Right ventricle myocardium inferior (tissue), 1 donor: Measurements from ENCODE around the gene NARS2. TPM values are rescaled to one million over a fixed set of nuclear protein-coding genes. Genes with fewer than 3 reads are reported as not detected.
"Not testable (repeated sequence)": the region's sequence is repeated elsewhere in the genome, so short reads cannot be mapped to it uniquely, and the experiment has no call there.

ENCODE experiments used
- ATAC-seq: fragments of 200-7000 bp; cut with Tn5 transposase; one replicate; pipeline ENCODE4 v1.9.1; 2020; ENCODE audit warnings: mild to moderate bottlenecking, moderate library complexity
- DNase-seq: peaks from one replicate; pipeline ENCODE4 v3.0.0; 2021; ENCODE audit errors: missing footprints
- intact Hi-C: fragments of 100-400 bp; cut with DNase I; formaldehyde crosslinking; loops from one replicate; pipeline ENCODE4 v1.11.0; 2022
- long read RNA-seq: library from polyadenylated mRNA; unstranded; transcript quantifications from one replicate; pipeline ENCODE4 v2.0.0, GENCODE V29; 2021
- total RNA-seq: library from RNA; stranded (reverse); fragmentation: NEBNext Ultra II Directional; extraction: Animal tissue kit (Norgen Biotek cat#: 25700); gene quantifications from one replicate; pipeline ENCODE4 v1.2.1, GENCODE V29; 2021
- donor health status: DM: no; HTN: yes; CAD: no; lungs with severe emphysema.

NARS2 gene, protein sequence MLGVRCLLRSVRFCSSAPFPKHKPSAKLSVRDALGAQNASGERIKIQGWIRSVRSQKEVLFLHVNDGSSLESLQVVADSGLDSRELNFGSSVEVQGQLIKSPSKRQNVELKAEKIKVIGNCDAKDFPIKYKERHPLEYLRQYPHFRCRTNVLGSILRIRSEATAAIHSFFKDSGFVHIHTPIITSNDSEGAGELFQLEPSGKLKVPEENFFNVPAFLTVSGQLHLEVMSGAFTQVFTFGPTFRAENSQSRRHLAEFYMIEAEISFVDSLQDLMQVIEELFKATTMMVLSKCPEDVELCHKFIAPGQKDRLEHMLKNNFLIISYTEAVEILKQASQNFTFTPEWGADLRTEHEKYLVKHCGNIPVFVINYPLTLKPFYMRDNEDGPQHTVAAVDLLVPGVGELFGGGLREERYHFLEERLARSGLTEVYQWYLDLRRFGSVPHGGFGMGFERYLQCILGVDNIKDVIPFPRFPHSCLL
- 15.6 TPM for total RNA-seq
- long read RNA-seq, transcript NARS2-201 (14 exons, 2,519 nt), result major isoform, 17 of 22 reads
- long read RNA-seq, partial matches to known transcripts, result 0 of 22 reads
- long read RNA-seq, other reads (novel, unspliced or antisense), result 5 of 22 reads

DNA sequence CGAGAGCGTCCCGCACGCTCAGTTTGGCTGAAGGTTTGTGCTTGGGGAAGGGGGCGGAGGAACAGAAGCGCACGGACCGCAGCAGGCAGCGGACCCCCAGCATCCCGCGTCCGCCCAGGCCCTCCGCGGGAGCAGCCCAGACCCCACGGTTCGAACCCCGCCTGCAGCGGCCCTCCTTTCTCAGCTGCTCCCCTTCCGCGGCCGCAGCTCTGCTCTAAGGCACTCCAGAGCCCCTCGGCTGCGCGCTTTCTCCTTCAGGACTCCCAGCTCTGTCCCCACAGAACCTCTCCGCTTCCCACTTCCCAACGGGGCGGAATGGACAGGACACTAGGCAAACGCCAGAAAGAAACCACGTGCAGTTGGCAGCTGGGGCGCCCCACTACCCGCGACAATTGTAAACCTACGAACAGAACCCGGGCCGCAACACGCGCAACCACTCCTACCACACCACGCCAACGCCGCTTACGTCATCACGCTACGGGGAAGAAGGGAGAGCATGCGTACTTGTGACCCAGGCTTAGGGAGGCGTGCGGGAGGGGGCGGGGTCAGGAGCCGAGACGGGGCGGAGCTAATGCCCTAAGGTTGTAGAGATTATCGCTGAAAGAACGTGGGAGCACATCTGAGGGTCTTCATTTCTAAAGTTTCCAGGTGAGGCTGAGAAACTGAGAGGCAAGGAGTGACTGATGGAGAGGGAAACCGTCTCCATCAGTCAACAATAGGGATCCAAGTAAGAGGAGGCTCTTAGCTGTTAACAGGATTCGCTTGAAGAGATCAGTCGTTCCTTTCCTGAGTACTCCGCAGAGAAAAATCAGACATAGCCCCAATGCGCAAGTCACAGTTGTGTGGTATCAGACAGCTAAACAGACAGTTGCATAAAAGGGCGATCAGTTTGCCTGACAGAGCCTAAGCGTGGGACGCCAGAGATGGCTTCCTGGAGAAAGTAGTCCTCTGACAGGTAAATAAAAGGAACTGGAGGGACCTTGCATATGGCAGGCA is at the start of gene NARS2:
Gene NARS2 (minus strand): TSS at position 479 of the 996 bp plus-strand sequence. CDS start 376 bp downstream, at position 103.
- intact Hi-C loops, result loop anchor here (10.0 kb wide), 1 partner anchor 410 kb away; no protein-coding TSS in a partner anchor

DNA sequence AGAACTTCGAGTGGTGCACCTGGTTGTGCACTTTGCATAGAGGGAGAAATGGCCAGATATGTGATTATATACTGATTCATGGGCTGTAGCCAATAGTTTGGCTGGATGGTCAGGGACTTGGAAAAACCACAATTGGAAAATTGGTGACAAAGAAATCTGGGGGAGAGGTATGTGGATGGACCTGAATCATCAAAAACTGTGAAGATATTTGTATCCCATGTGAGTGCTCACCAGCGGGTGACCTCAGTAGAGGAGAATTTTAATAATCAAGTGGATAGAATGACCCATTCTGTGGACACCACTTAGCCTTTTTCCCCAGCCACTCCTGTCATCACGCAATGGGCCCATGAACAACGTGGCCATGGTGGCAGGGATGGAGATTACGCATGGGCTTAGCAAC is 48.0 kb upstream of the NARS2 start:
- intact Hi-C loops, result no loop called here
- no peak for ATAC-seq

More for the DNA sequence above, at the start of gene NARS2:
- DNase-seq (peak; percentile 99), ATAC-seq (peak; percentile 100)

DNA sequence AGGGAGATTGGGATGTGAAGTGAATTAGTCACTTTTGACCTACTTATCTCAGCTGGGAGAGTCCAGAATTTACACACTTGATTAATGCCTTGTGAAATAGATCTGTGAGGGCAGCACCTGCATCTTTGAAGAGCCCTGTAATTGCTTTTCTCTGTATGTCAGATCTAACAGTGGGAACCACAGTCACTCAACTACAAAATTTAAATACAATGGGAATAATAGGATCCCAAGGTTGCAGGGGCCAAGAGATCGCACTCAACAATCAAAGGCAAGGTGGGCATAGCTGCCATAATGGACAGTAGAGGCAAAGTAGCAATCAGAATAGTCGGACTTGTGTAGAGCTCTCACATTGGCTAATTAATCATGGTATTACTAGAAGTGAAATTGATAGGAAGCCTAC is 45.5 kb upstream of the NARS2 start:
- DNase-seq, result no peak

More for the DNA sequence above, 48.0 kb upstream of the NARS2 start:
- no peak for DNase-seq

DNA sequence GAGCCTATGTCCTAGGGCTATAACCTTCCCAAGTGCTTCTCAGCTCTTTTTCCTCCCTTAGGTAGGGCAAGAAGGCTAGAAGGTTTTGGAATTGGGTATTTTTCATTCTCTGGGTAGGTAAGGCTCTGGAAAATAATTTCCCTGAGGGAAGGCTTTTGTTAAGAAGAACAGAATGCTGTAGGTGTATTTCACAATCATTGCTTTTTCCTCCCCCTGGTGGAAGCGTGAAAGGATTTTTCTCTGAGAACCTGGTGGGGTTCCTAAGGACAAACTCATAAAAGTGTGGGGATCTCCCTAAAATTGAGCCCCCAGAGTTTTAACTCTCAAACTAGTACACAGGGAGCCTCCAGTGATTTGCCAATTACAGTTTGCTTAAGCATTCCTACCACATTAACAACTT is 41.1 kb upstream of the NARS2 start:
- DNase-seq (no peak), ATAC-seq (no peak)
- intact Hi-C loops, result no loop called here

More for the DNA sequence above, 45.5 kb upstream of the NARS2 start:
- intact Hi-C loops, result no loop called here
- no peak for ATAC-seq

DNA sequence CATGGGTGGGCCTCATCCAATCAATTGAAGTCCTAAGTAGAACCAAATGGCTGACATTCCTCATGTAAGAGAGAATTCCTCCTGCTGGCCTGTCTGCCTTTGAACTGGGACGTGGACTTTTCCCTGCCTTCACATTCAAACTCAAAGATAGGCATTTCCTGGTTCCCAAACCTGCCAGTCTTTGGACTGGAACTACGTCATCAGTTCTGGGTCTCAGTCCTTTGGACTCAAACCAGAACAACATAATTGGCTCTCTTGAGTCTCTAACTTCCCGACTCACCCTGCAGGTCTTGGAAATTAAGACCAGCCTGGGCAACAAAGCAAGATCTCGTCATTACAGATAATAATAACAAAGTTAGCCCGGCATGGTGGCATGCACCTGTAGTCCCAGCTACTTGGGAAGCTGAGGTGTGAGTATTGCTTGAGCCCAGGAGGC is 38.7 kb upstream of the NARS2 start:
- intact Hi-C loops, result no loop called here
- DNase-seq, result no peak
- no peak for ATAC-seq

DNA sequence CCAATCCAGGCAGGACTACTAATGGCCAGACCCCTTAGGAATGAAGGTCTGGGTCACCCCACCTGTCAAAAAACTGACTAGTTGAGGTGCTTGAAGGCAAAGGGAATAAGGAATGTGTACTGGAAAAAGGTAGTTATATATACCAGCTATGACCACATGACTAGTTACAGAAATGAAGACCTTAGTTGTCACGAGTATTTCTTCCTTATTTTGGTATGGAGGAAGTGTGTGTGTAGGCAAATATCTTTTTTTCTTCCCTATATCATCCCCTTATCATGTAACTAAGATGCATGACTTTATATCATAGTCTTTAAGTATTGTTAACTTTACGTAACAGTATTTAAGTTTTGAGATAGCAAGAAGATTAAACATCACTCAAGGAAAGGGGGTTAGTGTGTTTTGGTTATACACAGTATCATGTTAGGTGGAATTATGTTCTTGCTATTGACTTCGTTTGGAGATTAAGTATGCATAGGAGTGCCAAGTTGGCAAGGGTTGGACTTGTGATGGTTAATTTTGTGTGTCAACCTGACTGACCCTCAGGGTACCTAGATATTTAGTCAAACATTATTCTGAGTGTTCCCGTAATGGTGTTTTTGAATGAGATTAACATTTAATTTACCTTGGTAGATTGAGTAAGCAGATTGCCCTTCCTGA is 38.2 kb upstream of the NARS2 start:
- ATAC-seq, result no peak
- DNase-seq, result no peak
- intact Hi-C loops, result no loop called here

DNA sequence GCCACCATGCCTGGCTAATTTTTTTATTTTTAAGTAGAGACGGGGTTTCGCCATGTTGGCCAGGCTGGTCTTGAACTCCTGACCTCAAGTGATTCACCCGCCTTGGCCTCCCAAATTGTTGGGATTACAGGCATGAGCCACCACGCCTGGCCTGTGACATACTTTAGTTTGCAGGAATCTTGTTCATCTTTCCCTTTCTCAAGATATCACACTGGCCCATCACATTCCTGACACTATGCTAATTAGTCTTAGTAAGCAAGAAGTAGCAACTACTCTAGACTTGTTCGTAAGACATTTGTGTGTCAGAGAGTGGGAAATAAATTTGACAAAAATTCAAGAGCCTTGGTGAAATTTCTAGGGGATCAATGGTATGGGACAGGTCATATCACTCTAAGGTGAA is 34.7 kb upstream of the NARS2 start:
- intact Hi-C loops, DNase-seq, ATAC-seq: not testable (repeated sequence)

DNA sequence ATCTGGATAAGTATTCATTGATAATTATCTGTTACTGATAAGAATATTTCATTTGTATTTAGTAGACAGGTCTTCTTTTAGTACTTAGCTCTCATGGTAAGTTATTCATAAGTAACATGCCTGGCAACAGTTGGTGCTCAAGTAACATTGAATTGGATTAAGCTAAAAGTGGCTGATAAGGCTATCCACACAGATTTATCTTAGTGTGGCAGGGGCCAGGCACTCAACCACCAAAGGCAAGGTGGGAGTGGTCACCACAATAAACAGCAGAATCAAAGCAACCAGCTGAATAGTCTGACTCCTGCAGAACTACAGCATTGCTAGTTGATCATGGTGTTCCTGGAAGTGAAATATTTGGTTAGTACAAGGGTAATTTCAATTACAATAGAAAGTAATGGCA is 33.0 kb upstream of the NARS2 start:
- DNase-seq, result no peak
- intact Hi-C loops, result no loop called here
- no peak for ATAC-seq

DNA sequence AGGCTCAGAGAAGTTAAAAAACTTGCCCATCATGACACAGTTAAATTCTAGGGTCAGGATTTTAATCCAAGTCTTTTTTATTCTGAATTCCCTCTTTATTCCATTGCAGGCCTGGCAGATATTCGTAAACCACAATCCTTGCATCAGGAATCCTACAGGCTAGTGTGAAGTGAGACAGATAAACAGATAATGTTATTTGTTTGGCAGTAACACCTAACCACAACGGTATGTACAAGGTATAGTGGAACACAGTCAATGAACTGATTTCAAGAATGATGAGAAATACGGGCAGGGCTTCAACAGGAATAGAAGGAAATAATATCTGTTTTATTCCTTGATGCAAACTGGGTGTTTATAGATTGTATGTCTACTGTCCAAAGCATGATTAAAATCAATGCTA is 32.0 kb upstream of the NARS2 start:
- intact Hi-C loops, result no loop called here
- no peak for ATAC-seq

DNA sequence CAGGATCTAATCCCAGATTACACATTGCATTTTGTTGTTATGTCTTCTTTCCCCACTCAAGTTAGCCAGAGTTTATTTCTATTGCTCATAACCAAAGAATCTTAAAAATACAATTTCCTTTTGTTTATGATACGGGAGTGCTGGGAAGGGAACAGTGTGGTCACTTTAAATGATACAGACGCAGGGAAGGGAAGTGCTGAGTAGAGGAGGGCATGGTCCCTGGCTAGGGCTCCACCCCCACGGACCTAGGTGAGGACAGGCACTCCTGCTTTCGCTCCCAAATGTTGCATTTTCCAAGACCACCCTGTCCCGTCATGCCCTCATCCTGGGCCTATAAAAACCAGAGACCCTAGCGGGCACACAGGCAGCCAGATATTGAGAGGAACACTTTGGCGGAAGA is 30.6 kb upstream of the NARS2 start:
- ATAC-seq, result no peak
- intact Hi-C loops, result no loop called here
- no peak for DNase-seq

More for the DNA sequence above, 32.0 kb upstream of the NARS2 start:
- DNase-seq, result no peak

DNA sequence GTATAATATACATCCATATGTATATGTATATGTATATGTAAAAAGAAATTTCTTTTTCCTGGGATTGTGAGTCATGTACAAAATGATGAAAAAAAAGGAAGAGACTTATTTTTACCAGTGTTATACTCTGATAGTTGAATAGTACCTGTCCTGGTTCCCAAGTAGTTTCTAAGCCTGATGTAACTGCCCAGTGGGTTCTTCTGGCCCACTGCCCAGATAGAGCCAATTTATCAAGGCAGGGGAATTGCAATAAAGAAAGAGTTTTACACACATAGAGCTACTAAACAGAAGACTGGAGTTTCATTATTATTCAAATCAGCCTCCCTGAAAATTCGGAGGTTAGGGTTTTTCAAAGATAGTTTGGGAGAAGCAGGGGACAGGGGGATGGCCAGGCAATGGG is 29.1 kb upstream of the NARS2 start:
- ATAC-seq (no peak), DNase-seq (no peak)
- intact Hi-C loops, result no loop called here

DNA sequence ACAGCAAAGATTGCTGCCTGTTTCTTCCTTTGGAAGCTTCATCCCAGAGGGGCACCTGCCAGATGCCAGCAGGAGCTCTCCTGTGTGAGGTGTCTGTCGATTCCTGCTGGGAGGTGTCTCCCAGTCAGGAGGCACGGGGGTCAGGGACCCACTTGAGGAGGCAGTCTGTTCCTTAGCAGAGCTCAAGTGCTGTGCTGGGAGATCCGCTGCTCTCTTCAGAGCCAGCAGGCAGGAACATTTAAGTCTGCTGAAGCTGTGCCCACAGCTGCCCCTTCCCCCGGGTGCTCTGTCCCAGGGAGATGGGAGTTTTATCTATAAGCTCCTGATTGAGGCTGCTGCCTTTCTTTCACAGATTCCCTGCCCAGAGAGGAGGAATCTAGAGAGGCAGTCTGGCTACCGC is 28.1 kb upstream of the NARS2 start:
- DNase-seq, ATAC-seq, intact Hi-C loops: not testable (repeated sequence)

DNA sequence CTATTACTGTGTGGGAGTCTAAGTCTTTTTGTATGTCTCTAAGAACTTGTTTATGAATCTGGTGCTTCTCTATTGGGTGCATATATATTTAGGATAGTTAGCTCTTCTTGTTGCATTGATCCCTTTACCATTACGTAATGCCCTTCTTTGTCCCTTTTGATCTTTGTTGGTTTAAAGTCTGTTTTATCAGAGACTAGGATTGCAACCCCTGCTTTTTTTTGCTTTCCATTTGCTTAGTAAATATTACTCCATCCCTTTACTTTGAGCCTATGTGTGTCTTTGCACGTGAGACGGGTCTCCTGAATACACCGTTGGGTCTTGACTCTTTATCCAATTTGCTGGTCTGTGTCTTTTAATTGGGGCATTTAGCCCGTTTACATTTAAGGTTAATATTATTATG is 26.4 kb upstream of the NARS2 start:
- intact Hi-C loops, DNase-seq, ATAC-seq: not testable (repeated sequence)

DNA sequence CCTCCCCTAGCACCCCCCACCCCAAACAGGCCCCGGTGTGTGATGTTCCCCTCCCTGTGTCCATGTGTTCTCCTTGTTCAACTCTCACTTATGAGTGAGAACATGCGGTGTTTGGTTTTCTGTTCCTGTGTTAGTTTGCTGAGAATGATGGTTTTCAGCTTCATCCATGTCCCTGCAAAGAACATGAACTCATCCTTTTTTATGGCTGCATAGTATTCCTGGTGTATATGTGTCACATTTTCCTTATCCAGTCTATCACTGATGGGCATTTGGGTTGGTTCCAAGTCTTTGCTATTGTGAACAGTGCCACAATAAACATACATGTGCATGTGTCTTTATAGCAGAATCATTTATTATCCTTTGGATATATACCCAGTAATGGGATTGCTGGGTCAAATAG is 22.9 kb upstream of the NARS2 start:
- DNase-seq, intact Hi-C loops, ATAC-seq: not testable (repeated sequence)

DNA sequence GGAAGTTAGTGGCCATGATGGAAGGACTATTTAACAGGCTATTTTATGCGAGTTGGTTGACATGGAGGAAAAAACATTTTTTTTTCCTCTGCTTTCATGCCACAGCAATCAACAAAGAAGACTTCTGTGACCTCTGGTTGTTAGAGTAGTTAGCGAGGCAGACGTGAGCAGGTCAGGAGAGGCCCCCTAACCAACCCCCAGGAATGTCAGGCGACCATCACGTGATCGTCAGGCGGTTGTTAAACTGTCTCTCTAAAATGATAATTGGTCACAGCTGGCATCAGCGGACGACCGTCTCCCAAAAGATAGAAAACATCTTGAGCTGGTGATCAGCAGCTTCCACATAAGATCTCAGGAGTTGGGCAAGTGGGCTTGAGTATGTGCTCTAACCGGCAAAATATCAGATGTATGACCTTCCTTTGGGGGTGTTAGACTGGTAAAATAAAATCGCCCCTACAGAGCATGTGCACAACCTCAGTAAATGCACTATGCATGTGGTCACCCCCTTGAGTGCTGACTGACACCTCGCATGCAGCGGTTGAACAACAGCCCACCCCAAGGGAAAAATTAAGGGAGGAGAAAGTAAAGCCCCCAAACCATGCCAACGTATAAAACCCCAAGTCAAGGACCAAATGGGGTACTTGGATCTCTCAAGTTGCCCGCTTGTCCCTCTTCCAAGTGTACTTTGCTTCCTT is 20.9 kb upstream of the NARS2 start:
- DNase-seq (no peak), ATAC-seq (no peak)
- intact Hi-C loops, result no loop called here

DNA sequence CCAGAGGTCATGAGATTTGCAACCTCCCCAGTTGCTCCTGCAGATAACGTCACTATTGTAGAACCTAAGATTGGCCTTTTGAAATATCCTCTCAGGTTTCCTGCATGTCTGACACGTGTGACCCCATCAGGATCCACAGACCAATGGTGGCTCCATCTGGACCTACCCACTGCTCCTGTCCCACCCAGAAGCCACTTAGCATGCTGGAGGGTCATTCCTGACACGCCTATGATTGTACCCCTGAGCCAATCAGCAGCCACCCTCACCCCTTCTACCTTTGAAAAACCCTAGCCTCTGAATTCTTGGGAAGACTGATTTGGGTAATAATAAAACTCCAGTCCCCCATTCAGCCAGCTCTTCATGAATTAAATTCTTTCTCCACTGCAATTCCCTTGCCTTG is 20.1 kb upstream of the NARS2 start:
- intact Hi-C loops, result no loop called here
- DNase-seq (no peak), ATAC-seq (no peak)

DNA sequence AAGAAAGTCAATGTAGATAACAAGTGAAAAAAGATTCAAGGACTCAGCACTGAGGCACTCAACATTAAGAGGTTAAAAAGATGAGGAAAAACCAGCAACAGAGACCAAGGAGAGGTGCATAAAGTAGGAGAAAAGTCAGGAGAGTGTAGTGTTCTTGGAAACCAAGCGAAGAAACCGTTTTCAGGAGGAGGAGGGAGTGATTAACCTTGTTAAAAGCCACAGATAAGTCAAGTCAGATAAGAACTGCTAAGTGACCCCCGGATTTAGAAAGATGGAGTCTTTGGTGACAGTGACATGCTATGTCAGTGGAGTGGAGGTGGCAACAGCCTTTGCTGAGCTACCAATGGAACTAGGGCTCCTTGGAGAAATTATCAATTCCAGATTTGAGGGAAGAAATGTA is 13.9 kb upstream of the NARS2 start:
- intact Hi-C loops, result no loop called here
- no peak for ATAC-seq
- DNase-seq, result no peak

DNA sequence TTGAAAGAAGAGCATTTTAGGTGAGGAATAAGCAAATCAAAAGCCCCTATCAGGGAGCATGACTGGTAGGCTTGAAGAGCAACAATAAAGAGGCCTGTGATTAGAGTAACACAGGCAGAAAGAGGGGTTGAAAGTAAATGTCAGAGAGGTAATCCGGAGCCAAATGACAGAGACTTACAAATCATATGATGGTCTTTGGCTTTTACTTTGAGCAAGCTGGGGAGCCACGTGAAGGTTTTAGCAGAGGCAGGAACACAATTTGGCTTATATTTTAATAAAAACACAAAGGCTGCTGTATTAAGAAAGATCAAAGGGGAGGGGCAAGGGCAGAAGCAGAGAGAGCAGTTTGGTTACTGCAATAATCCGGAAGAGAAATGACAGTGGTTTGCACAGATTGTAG is 12.8 kb upstream of the NARS2 start:
- intact Hi-C loops, result no loop called here
- ATAC-seq, result no peak
- DNase-seq, result no peak
